Kidney (tissue), 14 donors: Measurements from ENCODE around the gene AJAP1. TPM values are rescaled to one million over a fixed set of nuclear protein-coding genes. Genes with fewer than 3 reads are reported as not detected.

Source experiments
- DNase-seq, 5 donors: peaks; one replicate each; pipeline ENCODE4 v3.0.0-alpha.2; 2013 to 2020
- FAIRE-seq: peaks from 2 replicates; lab custom pipeline; 2012; peaks lifted over from hg19 to GRCh38; lab: Jason Lieb, UNC
- H3K27ac ChIP-seq, 2 donors: one replicate each; pipeline ENCODE4 v1.7.0; 2013; ENCODE audit warnings: low read depth in 2 of 2, low read length in 2 of 2, inconsistent platforms in 1 of 2
- H3K27me3 ChIP-seq: one replicate; pipeline ENCODE4 v1.7.1; 2013; ENCODE audit warnings: low read length, inconsistent platforms; ENCODE audit not compliant: control insufficient read depth, insufficient read depth
- H3K36me3 ChIP-seq, 3 donors: one replicate each; pipeline versions ENCODE4 v1.7.0 to v1.7.1; 2013; ENCODE audit warnings: low read length in 3 of 3, control low read depth in 1 of 3, inconsistent platforms in 1 of 3; ENCODE audit not compliant: insufficient read depth in 3 of 3, control insufficient read depth in 2 of 3
- H3K4me1 ChIP-seq, 3 donors: one replicate each; pipeline versions ENCODE4 v1.7.0 to v1.7.1; 2013; ENCODE audit warnings: low read length in 3 of 3, inconsistent platforms in 1 of 3, low read depth in 1 of 3; ENCODE audit not compliant: control insufficient read depth in 2 of 3, insufficient read depth in 2 of 3
- H3K4me3 ChIP-seq, 3 donors: one replicate each; pipeline versions ENCODE4 v1.7.0 to v1.8.1; 2013; ENCODE audit warnings: low read length in 3 of 3, control low read depth in 1 of 3, inconsistent platforms in 1 of 3
- H3K9ac ChIP-seq, 3 donors: one replicate each; pipeline versions ENCODE4 v1.7.0 to v1.7.1; 2013; ENCODE audit warnings: low read length in 3 of 3, control low read depth in 1 of 3, inconsistent platforms in 1 of 3
- H3K9me3 ChIP-seq, 3 donors: one replicate each; pipeline versions ENCODE4 v1.7.0 to v1.7.1; 2013; ENCODE audit warnings: low read length in 3 of 3, control low read depth in 1 of 3, inconsistent platforms in 1 of 3; ENCODE audit not compliant: control insufficient read depth in 2 of 3, insufficient read depth in 1 of 3
- intact Hi-C: fragments of 100-400 bp; cut with DNase I; formaldehyde crosslinking; loops from one replicate; pipeline ENCODE4 v1.11.1; 2022
- polyA plus RNA-seq: library from polyadenylated mRNA; stranded (reverse); fragments of 350-450 nt; fragmentation: Illumina TruSeq; extraction: RNeasy Lipid Tissue Mini Kit (QIAGEN cat#74804); gene quantifications from one replicate; pipeline ENCODE4 v1.2.3, GENCODE V29; 2014; ENCODE audit warnings: low read depth, low replicate concordance; ENCODE audit not compliant: insufficient read depth
- total RNA-seq: library from RNA; stranded (reverse); fragmentation: NEBNext Ultra II Directional; extraction: Animal tissue kit (Norgen Biotek cat#: 25700); gene quantifications from one replicate; pipeline ENCODE4 v1.2.1, GENCODE V29; 2021
- TF ChIP-seq, protein P1 (sequence below): IDR thresholded peaks from 3 replicates; pipeline ENCODE4 v1.5.1; 2012; ENCODE audit warnings: mild to moderate bottlenecking, moderate library complexity, borderline replicate concordance; ENCODE audit not compliant: insufficient read depth; ENCODE audit errors: extremely low read depth
- donor health status: control.
- donor health status: control.
- donor health status: control.
- donor health status: control.
- donor health status: control.
- donor health status: DM: yes; HTN: yes; CAD: no.
- donor health status: Normal renal cell carcinoma (clear cell type).

AJAP1 gene
- total and polyA plus RNA-seq, 2 donors from 2014 or later = 2.7 to 5.5 TPM

GRCh38 chr1:4771721-4772120 lies 117.3 kb downstream of the AJAP1 start:
- intact Hi-C loops = no loop called here
- Histone ChIP-seq H3K27me3 (no peaks in the 10 kb centered on the region), H3K4me3 (no peak overlapping the region), H3K9me3 (no peaks in the 10 kb centered on the region), H3K9ac (no peak overlapping the region), H3K27ac (no peak overlapping the region), H3K4me1 (no peaks in the 10 kb centered on the region), H3K36me3 (no peaks in the 10 kb centered on the region)
- TF ChIP-seq, protein P1, sequence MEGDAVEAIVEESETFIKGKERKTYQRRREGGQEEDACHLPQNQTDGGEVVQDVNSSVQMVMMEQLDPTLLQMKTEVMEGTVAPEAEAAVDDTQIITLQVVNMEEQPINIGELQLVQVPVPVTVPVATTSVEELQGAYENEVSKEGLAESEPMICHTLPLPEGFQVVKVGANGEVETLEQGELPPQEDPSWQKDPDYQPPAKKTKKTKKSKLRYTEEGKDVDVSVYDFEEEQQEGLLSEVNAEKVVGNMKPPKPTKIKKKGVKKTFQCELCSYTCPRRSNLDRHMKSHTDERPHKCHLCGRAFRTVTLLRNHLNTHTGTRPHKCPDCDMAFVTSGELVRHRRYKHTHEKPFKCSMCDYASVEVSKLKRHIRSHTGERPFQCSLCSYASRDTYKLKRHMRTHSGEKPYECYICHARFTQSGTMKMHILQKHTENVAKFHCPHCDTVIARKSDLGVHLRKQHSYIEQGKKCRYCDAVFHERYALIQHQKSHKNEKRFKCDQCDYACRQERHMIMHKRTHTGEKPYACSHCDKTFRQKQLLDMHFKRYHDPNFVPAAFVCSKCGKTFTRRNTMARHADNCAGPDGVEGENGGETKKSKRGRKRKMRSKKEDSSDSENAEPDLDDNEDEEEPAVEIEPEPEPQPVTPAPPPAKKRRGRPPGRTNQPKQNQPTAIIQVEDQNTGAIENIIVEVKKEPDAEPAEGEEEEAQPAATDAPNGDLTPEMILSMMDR = no peak
- DNase-seq = peak in 1 of 5 donors; percentile 24
- FAIRE-seq = no peak

DNA sequence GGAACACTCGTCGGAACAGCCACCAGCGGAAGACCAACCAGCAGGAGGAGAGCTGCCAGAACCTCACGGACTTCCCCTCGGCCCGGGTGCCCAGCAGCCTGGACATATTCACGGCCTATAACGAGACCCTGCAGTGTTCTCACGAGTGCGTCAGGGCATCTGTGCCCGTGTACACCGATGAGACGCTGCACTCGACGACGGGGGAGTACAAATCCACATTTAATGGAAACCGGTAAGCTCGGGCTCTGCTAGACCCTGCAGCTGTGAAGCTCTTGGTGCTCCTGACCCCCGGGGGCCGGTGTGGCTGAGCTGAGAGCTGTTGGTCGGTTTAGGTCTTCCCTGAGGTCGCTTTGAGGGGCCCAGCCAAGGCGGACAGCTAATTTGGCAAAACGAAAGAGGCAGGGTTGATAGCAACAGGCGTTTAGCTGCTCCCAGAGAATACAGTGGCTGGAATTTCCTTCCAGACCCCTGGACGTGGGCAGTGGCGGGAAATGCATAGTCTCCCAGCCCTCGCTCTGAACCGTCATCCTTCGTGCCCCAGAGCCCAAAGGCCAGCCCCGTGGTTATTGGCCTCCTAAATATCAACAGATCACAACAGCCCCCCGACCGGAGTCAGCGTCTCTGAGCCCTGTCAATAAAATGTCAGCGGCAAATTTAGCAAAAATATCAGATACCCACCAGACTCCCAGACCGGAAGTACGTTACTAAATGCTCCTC lies 118.0 kb downstream of the AJAP1 start:
- Histone ChIP-seq H3K36me3 (peaks cover 0 to 3% (median 0%) of the 10 kb centered on the region in 3 donors), H3K4me1 (no peaks in the 10 kb centered on the region), H3K4me3 (no peak overlapping the region), H3K9me3 (no peaks in the 10 kb centered on the region), H3K27ac (no peak overlapping the region), H3K27me3 (no peaks in the 10 kb centered on the region), H3K9ac (no peak overlapping the region)
- FAIRE-seq (no peak), DNase-seq (peak in 1 of 5 donors; percentile 54)
- TF ChIP-seq, protein P1 = no peak
- intact Hi-C loops = no loop called here

DNA sequence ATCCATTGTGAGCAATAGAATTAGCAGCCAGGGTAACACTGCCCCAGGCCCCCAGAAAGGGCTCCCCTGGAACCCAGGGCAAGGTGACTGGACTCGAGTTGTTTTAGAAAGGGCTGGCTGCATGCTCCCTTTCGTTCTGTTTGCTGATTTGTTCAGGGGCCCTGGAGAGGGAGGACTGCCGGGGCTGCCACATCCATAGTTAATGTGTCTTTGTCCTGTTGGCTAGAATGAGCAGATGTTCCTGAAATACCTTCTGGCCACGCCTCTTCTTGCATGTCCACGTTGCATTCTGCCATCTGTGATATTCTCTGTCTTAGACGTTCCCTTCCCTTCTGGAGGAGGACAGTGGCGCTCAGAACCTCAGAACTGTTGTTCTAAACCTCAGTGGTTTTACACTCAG lies 118.8 kb downstream of the AJAP1 start:
- DNase-seq (no peak), FAIRE-seq (no peak)
- peaks cover 0 to 3% (median 0%) of the 10 kb centered on the region in 3 donors for H3K36me3 ChIP-seq
- H3K9me3 ChIP-seq = no peaks in the 10 kb centered on the region
- no peak overlapping the region for H3K9ac ChIP-seq
- no peaks in the 10 kb centered on the region for H3K27me3 ChIP-seq
- H3K4me3 ChIP-seq = no peak overlapping the region
- peaks cover 0 to 2% (median 0%) of the 10 kb centered on the region in 3 donors for H3K4me1 ChIP-seq
- TF ChIP-seq, protein P1 = no peak
- intact Hi-C loops = no loop called here
- no peak overlapping the region for H3K27ac ChIP-seq
